ENCODE results near the gene ERVK3-1.

Gene ERVK3-1

GRCh38 chr19:58305932-58306323, 751 bp downstream of the ERVK3-1 start:
- peak in 1 of 2 donors; percentile 20 for DNase-seq

GRCh38 chr19:58307736-58308135, 2.6 kb downstream of the ERVK3-1 start:
- no peak for DNase-seq

- peak; percentile 2 to 24 for DNase-seq
Measured at GRCh38 chr19:58310685-58311084, 5.5 kb downstream of the ERVK3-1 start.

DNA sequence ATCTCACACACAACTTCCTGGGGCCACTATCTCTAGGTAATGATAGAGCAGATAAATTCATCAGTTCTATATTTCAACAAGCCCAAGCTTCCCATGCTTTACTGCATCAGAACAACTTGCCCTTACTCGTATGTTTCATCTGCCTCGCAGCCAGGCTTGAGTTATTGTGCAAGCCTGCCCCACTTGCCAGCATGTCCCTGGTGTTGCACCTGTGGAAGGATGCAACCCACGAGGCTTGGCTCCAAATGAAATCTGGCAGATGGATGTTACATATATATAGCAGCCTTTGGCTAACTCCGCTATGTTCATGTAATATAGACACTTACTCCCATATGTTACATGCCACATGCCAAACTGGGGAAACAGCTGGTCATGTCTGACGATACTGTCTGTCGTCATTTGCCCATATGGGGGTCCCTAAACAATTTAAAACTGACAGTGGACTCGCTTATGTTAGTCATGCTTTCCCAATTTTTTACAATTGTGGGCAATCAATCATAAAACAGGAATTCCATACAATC, 6.2 kb downstream of the ERVK3-1 start:
- DNase-seq, result no peak

DNA sequence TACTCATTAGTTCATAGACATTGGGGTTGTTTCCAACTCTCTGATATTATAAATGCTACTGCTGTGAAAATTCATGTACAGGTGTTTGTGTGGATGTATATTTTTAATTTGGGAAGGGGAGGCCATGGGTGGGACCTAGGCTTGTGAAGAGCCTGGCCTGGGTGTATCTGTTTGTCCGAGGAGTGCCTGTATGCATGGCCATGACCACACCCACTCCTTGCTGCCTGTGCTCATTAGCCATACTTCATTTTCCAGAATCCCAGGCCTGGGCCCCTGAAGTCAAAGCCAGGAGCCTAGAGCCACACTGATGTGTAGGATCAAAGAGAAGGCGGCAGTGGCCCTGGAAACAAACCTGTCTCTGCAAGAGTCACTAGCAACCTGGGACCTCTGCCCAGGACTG, 10.4 kb downstream of the ERVK3-1 start:
- no peak for DNase-seq

DNA sequence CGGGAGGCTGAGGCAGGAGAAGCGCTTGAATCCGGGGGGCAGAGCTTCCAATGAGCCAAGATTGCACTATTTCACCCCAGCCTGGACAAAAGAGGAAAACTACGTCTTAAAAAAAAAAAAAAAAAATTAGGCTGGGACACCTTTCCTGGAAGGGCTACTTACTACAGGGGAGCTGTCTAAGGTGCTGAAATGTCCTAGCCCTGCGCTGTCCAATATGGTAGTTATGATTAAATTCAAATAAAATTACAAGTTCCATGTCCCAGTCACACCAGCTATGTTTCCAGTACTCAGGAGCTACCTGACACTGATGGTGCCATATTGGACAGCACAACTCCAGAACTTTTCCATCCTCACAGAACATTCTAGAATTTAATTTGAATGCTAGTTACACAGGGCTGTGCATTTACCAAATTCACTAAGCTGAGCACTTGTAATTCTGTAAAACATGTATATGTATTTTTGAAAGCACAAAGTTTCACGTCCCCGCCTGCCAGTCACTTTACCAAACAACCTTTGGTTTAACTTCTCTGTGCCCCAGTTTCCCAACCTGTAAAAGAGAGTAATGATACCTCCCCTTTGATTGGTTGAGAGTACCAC, 12.4 kb downstream of the ERVK3-1 start:
- no peak for DNase-seq

- DNase-seq, result no peak
Measured at GRCh38 chr19:58318297-58318696, 13.1 kb downstream of the ERVK3-1 start.

GRCh38 chr19:58319241-58319640, 14.1 kb downstream of the ERVK3-1 start:
- no peak for DNase-seq

- no peak for DNase-seq
Measured at GRCh38 chr19:58325311-58326022, 20.3 kb downstream of the ERVK3-1 start.

GRCh38 chr19:58326501-58326913, 21.3 kb downstream of the ERVK3-1 start:
- DNase-seq, result no peak

DNA sequence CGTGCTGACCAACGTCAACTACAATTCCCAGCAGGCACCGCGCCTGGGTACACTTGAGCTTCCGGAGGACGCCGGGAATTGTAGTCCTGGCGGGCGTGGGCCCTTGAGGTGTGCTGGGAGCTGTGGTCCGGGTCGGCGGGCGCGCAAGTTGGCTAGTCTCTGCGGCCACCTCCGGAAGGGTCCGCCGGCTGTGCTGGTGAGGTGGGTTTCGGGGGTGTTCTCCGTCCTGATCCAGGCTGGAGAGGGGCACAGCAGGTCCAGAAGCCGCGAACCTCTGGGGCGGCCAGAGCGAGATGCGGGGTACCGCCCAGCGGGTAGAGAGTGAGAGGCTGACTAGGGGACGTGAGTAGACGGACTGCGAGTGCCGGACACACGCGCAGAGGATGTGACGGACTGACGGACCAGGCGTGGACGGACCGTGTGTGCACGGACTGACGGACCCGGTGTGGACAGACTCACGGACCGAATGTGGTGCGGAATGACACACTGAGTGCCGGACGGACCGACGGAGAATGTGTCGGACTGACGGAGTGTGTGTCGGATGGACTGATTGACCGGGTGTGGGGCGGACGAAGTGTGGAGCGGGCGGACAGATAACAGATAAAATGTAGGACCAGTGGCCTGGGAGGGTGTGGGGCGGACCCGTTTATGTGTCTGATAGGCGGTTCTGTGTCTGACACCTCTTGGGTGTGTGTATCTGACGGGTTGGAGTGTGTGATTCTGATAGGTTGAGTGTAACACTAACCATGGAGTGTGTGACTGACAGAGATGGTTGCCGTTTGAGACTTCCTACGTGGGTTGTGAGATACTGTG, 21.9 kb downstream of the ERVK3-1 start, which contains the start of gene ZSCAN22:
TSS of gene ZSCAN22 (plus strand) at position 81 of the 813 bp plus-strand sequence. CDS start 7,809 bp downstream, outside the sequence.
- peak; percentile 91 for DNase-seq

DNA sequence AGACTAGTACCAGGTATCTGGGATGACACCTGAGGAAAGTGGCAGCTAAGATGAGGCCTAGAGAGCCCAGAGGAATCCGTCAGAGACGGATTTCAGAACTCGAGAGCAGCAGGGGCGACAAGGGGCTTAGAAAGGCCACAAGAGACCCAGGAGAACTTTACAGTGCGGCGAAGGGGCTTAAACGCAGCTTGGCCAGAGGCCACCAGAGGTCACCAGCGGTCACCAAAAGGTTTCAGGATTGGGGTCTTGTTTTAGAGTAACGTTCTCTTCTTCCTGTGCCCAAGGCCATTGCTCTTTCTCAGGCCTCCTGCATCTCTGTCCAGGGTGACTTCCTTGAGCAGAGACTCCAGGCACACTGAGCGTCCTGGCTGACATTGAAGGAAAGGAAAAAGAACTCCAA, 23.8 kb downstream of the ERVK3-1 start:
- DNase-seq, result peak in 1 of 2 donors; percentile 17

DNA sequence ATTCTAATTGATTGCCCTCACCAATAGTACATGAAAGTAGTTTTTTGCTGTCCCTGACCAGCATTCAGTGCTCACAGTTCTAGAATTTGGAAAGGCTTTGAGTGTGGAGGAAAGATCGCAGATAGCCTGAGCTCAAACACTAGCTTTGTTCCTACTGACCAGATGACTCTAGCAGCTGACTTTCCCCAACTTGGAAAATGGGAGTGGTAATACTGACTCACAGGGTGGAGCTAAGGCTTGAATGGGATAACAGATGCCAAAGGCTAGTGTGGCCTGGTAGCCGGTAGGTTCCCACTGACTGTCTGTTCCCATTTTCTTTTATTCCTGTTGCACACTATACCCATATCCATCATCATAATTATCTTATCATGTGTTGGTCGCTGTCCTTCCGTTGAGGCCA, 25.3 kb downstream of the ERVK3-1 start:
- no peak for DNase-seq

DNA sequence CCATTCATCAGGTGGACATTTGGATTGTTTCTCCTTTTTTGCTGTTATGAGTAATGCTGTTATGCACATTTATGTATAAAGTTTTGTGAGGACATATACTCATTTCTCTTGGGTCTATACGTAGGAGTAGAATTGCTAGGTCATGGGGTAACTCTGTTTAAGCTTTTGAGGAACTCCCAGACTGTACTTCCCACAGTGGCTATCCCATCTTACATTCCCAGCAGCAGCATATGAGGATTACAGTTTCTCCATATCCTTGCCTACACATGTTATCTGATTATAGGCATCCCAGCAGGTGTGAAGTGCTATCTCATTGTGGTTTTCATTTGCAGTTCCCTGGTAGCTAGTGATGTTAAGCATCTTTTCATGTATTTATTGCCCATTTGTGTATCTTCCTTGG, 27.5 kb downstream of the ERVK3-1 start:
- no peak for DNase-seq

DNA sequence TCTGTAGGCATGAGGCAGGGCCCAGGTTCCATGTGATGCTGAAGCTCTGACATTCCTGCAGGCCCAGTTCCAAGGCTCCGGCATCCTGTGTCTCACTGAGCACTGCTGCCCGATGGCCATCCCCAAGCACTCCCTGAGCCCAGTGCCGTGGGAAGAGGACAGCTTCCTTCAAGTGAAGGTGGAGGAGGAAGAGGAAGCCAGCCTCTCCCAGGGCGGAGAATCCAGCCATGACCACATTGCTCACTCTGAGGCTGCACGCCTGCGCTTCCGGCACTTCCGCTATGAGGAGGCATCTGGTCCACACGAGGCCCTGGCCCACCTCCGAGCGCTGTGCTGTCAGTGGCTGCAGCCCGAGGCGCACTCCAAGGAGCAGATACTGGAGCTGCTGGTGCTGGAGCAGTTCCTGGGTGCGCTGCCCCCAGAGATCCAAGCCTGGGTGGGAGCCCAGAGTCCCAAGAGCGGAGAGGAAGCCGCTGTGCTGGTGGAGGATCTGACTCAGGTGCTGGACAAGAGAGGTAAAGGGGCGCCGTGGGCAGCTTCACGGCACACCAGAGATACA, 29.6 kb downstream of the ERVK3-1 start:
- DNase-seq, result no peak

- DNase-seq, result no peak
Measured at GRCh38 chr19:58335630-58336029, 30.5 kb downstream of the ERVK3-1 start.

DNA sequence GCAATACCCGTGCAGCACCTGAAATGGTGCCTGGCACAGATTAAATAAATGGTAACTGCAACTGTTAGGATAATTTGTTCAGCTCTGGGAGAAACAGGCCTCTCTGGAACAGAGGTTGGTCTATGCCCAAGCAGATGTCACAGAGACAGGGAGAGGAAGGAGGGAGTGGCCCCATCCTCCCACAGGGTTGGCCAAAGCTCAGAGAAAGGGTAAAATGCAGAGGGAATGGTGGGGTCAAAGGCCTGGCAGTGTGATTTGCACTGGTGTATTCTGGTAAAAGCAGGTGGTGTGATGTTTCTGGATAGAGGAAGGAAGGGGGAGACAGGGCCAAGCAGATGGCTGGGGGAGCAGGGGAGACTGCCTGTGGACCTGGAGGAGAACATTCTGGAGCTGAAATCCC, 31.0 kb downstream of the ERVK3-1 start:
- DNase-seq, result no peak

- no peak for DNase-seq
Measured at GRCh38 chr19:58336820-58337219, 31.6 kb downstream of the ERVK3-1 start.

GRCh38 chr19:58338336-58338735, 33.2 kb downstream of the ERVK3-1 start:
- DNase-seq, result no peak

- DNase-seq, result no peak
Measured at GRCh38 chr19:58338825-58339558, 33.8 kb downstream of the ERVK3-1 start.

- DNase-seq, result no peak
Measured at GRCh38 chr19:58345558-58345957, 40.4 kb downstream of the ERVK3-1 start.
